Measurements from ENCODE around the gene OR5AL1.
"Not testable (repeated sequence)": the region's sequence is repeated elsewhere in the genome, so short reads cannot be mapped to it uniquely, and the experiment has no call there.

The OR5AL1 gene

DNA sequence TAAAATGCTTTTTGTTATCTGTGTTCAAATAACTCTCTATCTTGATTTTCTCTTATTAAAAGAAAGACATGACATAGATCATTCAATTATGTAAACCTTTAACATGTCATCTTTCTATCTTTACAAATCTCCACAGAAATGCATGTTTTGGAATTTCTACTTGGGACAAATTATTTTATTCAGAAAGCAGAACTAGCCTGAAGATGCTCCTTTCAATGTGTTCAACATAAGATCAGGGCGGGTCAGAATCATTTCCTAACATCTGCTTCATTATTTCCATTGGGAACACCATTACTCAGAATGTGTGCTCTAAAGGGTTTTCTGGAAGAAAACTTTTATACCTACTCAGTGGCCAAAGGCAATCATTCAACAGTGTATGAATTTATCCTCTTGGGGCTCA is at the start of gene OR5AL1:
TSS of gene OR5AL1 (plus strand) at position 301 of the 400 bp plus-strand sequence.
- no peak for DNase-seq (ENCODE audit: low read depth, low spot score)

DNA sequence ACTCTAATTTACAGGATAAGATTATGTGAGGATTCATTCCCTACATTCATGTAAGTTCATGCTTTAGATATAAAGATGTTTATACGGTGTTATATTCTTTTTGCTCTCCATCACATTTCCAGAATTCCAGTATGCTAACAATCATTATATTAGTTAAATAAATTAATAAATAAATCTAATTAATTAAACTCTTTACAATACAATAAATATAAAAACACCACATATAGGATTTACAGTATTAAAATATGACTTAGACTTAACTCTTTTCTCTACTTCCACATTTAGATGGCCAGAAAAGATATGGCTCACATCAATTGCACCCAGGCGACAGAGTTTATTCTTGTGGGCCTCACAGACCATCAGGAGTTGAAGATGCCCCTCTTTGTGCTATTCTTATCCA is 37.2 kb upstream of the OR5AL1 start, which contains the start of gene OR8U1:
TSS of gene OR8U1 (plus strand) at position 301 of the 400 bp plus-strand sequence. CDS start at position 301, 0 bp downstream.
- no peak for DNase-seq (ENCODE audit: low read depth, low spot score)

DNA sequence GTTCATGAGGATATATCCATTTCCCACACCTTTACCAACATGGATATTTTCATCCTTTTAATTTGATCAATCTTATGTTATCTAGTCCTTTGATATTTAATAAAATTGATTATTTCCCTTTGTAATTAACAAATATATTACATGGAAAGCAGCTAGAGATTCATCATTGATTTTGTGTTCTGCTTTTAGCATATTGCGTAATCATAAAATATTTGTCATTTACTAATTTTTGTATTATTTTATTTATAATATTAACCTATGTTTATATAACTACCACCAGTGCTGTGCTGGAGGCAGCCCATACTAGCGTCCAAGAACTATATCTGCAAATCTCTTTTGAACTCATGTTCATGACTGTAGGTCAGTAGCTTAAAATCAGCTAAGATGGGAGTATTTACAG is 32.4 kb upstream of the OR5AL1 start:
- DNase-seq (ENCODE audit: low read depth, low spot score), result no peak

DNA sequence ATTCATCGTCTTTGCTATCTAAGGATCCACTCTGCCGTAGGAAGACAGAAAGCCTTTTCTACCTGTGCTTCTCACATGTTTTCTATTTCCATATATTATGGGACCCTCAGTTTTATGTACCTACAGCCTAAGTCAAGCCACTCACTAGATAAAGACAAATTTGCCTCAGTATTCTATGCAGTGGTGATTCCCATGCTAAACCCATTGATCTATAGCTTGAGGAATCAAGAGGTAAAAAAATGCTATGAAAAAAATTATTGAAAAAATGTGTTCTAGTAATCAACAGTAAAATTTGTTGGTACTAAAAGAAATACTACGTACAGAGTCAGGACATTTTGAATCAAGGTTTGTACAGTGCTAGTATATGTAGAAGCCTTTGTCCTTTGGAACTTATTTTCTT is 18.1 kb upstream of the OR5AL1 start:
- DNase-seq (ENCODE audit: low read depth, low spot score), result no peak

DNA sequence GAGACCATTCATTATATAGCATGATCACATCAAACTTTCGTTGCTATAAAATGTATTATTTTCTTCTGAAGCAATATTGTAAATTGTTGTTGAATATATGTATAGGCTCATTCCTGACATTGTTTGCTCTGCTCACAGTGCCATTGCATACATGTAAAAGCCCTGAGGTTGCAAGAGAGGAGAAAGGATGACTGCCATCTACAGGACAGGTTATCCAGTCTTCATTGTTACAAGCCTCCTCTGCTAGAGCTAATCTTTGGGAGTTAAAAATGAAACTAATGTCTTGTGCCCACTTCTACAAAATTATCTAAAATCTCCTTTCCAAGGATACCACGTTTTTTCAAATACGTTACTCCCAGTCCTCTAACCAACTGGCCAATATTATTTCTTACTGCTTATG is 16.4 kb upstream of the OR5AL1 start:
- DNase-seq (ENCODE audit: low read depth, low spot score), result no peak

DNA sequence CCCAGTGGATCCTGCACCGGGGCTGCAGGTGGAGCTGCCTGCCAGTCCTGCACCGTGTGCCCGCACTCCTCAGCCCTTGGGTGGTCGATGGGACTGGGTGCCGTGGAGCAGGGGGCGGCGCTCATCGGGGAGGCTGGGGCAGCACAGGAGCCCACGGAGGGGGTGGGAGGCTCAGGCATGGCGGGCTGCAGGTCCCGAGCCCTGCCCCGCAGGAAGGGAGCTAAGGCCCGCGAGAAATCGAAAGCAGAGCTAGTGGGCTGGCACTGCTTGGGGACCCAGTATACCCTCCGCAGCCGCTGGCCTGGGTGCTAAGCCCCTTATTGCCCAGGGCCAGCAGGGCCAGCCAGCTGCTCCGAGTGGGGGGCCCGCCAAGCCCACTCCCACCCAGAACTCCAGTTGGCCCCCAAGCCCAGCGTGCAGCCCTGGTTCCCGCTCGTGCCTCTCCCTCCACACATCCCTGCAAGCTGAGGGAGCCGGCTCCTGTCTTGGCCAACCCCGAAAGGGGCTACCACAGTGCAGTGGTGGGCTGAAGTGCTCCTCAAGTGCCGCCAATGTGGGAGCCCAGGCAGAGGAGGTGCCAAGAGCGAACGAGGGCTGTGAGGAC is 10.5 kb upstream of the OR5AL1 start:
- not testable (repeated sequence) for DNase-seq (ENCODE audit: low read depth, low spot score)

DNA sequence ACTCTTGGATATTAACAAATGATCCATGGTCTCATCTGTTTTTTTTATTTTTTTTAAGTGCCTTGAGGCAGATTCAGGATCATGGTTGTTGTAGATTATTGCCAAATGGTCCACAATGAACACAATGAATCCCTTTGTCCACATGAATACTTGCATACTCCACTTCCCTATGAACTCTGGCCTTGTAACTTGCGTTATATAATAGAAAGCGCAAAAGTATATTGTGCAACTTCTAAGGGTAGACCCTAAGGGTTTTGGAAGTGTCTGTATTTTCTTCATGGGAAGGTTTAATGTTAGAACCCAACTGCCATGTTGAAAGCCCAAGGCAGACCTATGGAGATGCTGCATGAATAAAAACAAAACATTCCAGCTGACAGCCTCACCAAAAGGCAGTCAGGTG is 8.1 kb upstream of the OR5AL1 start:
- no peak for DNase-seq (ENCODE audit: low read depth, low spot score)

DNA sequence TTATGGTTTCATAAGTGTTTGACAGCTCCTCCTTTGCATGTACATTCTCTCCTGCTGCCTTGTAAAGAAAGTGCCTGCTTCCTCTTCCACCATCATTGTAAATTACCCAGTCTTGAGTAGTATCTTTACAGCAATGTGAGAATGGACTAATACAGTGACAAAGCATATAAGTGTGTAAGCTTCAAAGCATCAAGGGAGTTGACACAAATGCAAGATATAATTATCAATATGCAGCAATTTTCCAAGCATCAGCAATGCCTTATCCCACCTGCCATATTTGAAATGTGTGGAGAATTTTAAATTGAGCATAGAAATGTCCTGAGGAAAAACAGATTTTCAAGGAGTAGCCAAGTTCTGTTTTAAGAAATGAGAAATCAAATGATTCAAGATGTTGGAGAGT is 1.7 kb upstream of the OR5AL1 start:
- DNase-seq (ENCODE audit: low read depth, low spot score), result no peak

DNA sequence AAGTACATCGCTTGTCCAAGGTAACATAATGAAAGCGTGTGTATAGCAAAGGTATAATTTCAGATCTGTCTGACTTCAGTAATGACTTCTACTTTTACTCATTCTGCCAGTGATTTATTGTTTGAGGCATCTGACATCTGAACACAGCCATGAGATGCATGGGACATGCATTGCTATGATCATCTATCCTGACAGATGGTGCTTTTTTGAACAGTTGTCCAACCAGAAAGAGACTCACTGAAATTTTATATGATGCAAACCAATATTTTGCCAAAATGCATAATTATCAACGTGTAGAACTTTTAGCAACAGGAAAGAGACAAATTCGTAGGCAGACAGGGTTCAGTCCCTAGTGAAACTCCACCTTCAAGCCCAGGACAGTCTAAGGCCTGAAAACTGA is 41.0 kb downstream of the OR5AL1 start:
- DNase-seq (ENCODE audit: low read depth, low spot score), result no peak

DNA sequence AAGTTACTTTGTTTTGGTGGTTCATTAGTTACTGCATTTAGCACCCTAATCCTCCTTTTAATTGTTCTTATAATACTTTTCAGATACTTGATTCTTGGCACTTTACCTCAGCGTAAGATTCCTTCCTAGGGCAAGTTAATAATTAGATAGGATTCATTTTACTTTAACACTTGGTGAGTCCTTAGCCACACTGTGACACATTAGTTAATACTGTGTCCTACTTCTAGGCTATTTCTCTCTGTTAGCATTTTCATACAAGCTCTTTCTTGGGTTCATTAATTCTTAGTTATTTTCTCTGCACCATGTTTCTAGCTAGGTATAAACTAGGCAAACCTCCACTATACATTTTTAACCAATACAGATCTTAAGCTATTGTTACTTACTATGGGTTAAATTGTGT is 44.6 kb downstream of the OR5AL1 start:
- DNase-seq (ENCODE audit: low read depth, low spot score), result no peak
